DND-41 (cell line): Measurements from ENCODE around the gene THYN1.

Source experiments
- ATAC-seq: fragments of 200-7000 bp; cut with Tn5 transposase; 3 replicates; pipeline ENCODE4 v1.9.1; 2021; ENCODE audit warnings: low read depth; ENCODE audit not compliant: insufficient read depth
- DNase-seq: peaks from one replicate; pipeline ENCODE4 v3.0.0-alpha.2; 2020
- H2AFZ ChIP-seq: 2 replicates; pipeline ENCODE4 v1.6.0; 2012; ENCODE audit warnings: low read depth, low read length
- H3K27ac ChIP-seq: 2 replicates; pipeline ENCODE4 v1.5.1; 2012; ENCODE audit warnings: low read length, inconsistent platforms
- H3K27me3 ChIP-seq: fragments of 200-600 bp; sonication (generic); 2 replicates; pipeline ENCODE4 v1.6.0; 2012; ENCODE audit warnings: low read length, mild to moderate bottlenecking, inconsistent platforms; ENCODE audit not compliant: insufficient read depth, poor library complexity
- H3K36me3 ChIP-seq: 2 replicates; pipeline ENCODE4 v1.5.1; 2012; ENCODE audit warnings: low read length, inconsistent platforms; ENCODE audit not compliant: insufficient read depth
- H3K4me1 ChIP-seq: 2 replicates; pipeline ENCODE4 v1.5.1; 2012; ENCODE audit warnings: mild to moderate bottlenecking, low read length; ENCODE audit not compliant: insufficient read depth
- H3K4me2 ChIP-seq: 2 replicates; pipeline ENCODE4 v1.6.0; 2012; ENCODE audit warnings: mild to moderate bottlenecking, moderate library complexity, low read length, inconsistent platforms; ENCODE audit not compliant: insufficient read depth
- H3K4me3 ChIP-seq, 2 experiments: fragments of 200-600 bp in 1 of 2; shearing (Covaris generic) in 1 of 2; 2 replicates each; pipeline ENCODE4 v1.5.1; 2012 to 2016; ENCODE audit warnings: inconsistent platforms in 2 of 2, low read length in 2 of 2, mild to moderate bottlenecking in 2 of 2, low read depth in 1 of 2, moderate library complexity in 1 of 2
- H3K79me2 ChIP-seq: 2 replicates; pipeline ENCODE4 v1.6.0; 2012; ENCODE audit warnings: low read length, inconsistent platforms; ENCODE audit not compliant: insufficient read depth
- H3K9ac ChIP-seq: 2 replicates; pipeline ENCODE4 v1.6.0; 2012; ENCODE audit warnings: low read depth, mild to moderate bottlenecking, inconsistent platforms, low read length, moderate library complexity
- H3K9me3 ChIP-seq: 2 replicates; pipeline ENCODE4 v1.5.1; 2012; ENCODE audit warnings: low read length, moderate library complexity, mild to moderate bottlenecking, inconsistent platforms; ENCODE audit not compliant: insufficient read depth, severe bottlenecking
- H4K20me1 ChIP-seq: 2 replicates; pipeline ENCODE4 v1.6.0; 2012; ENCODE audit warnings: low read length; ENCODE audit not compliant: insufficient read depth
- EZH2 ChIP-seq: IDR thresholded peaks from 3 replicates; pipeline ENCODE4 v1.6.1; 2012; ENCODE audit warnings: borderline replicate concordance, low read depth, mild to moderate bottlenecking, moderate library complexity, low read length, inconsistent platforms; ENCODE audit not compliant: severe bottlenecking
- TF ChIP-seq, protein P1 (sequence below): IDR thresholded peaks from 2 replicates; pipeline ENCODE4 v1.5.1; 2012; ENCODE audit warnings: borderline replicate concordance, low read length, moderate library complexity, mild to moderate bottlenecking; ENCODE audit not compliant: poor library complexity, severe bottlenecking; ENCODE audit errors: extremely low read depth

THYN1 gene

DNA sequence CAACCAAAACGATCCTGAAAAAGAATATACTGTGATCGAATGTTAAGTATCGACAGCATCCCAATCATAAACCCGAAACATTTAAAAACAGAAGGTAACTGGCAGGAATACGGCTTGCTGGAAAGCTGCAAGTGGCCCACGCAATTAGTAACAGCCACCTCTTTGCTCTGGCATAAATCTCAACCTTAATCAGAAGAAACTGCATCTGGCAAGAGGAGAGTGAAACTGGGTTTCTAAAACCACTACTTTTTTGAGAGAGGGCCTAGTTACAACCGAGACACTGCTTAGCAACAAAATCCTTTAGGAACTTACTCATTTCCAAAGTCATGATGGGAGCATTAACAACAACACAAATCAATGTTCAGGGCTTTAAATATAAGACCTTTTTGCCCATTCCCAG lies 37.3 kb downstream of the THYN1 start:
- no peak overlapping the region for H2AFZ ChIP-seq
- no peak for ATAC-seq
- H3K79me2 ChIP-seq = peaks cover 100% of the 10 kb centered on the region
- H3K36me3 ChIP-seq = peaks cover 98% of the 10 kb centered on the region
- H3K27me3 ChIP-seq = no peaks in the 10 kb centered on the region
- H3K9ac ChIP-seq = no peak overlapping the region
- DNase-seq = no peak
- H3K4me3 ChIP-seq = no peak overlapping the region
- H3K9me3 ChIP-seq = no peaks in the 10 kb centered on the region
- peak overlapping the region; percentile 23; the same call in 1 of the 2 replicates for H3K4me2 ChIP-seq
- no peak for TF ChIP-seq EZH2
- TF ChIP-seq, protein P1, sequence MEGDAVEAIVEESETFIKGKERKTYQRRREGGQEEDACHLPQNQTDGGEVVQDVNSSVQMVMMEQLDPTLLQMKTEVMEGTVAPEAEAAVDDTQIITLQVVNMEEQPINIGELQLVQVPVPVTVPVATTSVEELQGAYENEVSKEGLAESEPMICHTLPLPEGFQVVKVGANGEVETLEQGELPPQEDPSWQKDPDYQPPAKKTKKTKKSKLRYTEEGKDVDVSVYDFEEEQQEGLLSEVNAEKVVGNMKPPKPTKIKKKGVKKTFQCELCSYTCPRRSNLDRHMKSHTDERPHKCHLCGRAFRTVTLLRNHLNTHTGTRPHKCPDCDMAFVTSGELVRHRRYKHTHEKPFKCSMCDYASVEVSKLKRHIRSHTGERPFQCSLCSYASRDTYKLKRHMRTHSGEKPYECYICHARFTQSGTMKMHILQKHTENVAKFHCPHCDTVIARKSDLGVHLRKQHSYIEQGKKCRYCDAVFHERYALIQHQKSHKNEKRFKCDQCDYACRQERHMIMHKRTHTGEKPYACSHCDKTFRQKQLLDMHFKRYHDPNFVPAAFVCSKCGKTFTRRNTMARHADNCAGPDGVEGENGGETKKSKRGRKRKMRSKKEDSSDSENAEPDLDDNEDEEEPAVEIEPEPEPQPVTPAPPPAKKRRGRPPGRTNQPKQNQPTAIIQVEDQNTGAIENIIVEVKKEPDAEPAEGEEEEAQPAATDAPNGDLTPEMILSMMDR = no peak
- peaks cover 75% of the 10 kb centered on the region for H4K20me1 ChIP-seq
- peaks cover 41% of the 10 kb centered on the region for H3K4me1 ChIP-seq
- H3K27ac ChIP-seq = no peak overlapping the region; the same call in 1 of the 2 replicates

DNA sequence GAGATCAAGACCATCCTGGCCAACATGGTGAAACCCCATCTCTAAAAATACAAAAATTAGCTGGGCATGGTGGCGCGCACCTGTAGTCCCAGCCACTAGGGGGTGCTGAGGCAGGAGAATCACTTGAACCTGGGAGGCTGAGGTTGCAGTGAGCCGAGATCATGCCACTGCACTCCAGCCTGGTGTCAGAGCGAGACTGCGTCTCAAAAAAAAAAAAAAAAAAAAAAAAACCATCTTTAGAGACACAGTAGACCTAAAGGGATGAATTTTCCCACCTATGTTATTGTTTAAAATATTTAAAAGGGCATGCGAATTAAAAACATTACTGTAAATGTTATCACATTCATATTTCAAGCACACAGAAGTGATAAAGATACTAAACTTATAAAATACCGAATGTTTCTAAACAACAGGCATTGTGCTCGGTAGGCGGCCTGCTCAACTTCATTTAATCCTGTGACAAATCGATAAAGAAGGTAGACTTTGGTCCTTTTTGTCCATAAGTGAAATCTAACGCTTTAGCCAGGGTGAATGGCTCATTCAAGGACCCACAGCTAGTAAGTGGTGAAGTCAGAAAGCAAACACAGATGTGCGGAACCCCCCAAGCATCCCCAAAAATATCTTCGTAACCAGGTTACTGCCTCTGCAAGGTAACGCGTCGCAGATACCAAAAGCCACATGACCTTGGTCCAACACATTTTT lies 45.5 kb downstream of the THYN1 start:
- Histone ChIP-seq H4K20me1 (peaks cover 33% of the 10 kb centered on the region), H3K36me3 (peaks cover 100% of the 10 kb centered on the region), H3K79me2 (peaks cover 55% of the 10 kb centered on the region), H3K4me2 (no peak overlapping the region), H3K27ac (no peak overlapping the region), H3K4me3 (no peak overlapping the region), H3K27me3 (no peaks in the 10 kb centered on the region), H3K9me3 (no peaks in the 10 kb centered on the region), H3K4me1 (no peaks in the 10 kb centered on the region), H3K9ac (no peak overlapping the region), H2AFZ (no peak overlapping the region)
- TF ChIP-seq, protein P1 = peak; percentile 61
- no peak for TF ChIP-seq EZH2
- ATAC-seq (peak; percentile 63; the same call in 1 of the 3 replicates), DNase-seq (peak; percentile 70)

DNA sequence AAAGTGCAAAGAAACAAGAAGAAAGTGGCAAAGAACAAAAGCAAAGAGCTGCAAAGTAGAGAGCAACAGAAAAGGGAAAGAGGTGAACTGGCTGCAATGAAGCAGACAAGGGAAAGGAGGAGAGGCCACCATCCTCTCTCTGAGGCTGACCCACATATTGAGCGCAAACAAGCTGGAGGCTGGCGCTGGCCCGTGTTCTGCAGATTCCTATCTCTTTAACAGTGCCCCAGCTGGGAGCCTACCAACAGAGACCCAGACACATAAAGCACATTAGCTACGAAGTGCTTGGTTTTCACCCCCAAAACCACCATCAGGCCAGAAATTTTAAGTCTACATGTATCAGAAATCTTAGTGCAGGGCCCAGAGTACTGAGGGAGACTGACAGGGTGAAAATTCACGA lies 47.0 kb downstream of the THYN1 start:
- no peak overlapping the region for H3K27ac ChIP-seq
- no peak overlapping the region for H3K4me3 ChIP-seq
- TF ChIP-seq, protein P1 = no peak
- no peak for TF ChIP-seq EZH2
- DNase-seq (no peak), ATAC-seq (no peak)
- no peaks in the 10 kb centered on the region for H3K4me1 ChIP-seq
- H4K20me1 ChIP-seq = peaks cover 25% of the 10 kb centered on the region
- no peak overlapping the region for H2AFZ ChIP-seq
- peaks cover 100% of the 10 kb centered on the region for H3K36me3 ChIP-seq
- no peaks in the 10 kb centered on the region for H3K9me3 ChIP-seq
- H3K4me2 ChIP-seq = no peak overlapping the region
- H3K9ac ChIP-seq = no peak overlapping the region
- H3K79me2 ChIP-seq = peaks cover 42% of the 10 kb centered on the region
- no peaks in the 10 kb centered on the region for H3K27me3 ChIP-seq

DNA sequence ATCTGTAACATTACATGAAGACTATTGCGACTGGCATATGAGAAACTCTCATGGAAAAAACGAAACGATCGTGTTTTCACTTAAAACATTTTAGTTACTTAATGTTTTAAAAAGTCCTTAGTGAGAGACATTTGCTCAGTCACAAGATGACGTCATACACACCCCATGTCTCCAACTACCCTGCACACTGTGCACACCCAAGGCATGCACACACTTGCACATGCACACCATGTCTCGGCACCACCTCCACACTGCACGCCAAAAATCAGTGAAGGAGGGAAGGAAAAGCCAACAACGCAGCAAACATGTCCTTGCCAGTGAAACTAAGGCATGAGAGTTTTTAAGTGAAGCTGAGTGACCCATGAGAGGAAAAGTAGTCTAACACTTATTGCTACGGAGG lies 47.4 kb downstream of the THYN1 start:
- H2AFZ ChIP-seq = no peak overlapping the region
- no peak overlapping the region for H3K9ac ChIP-seq
- no peak overlapping the region for H3K27ac ChIP-seq
- H3K27me3 ChIP-seq = no peaks in the 10 kb centered on the region
- ATAC-seq = no peak
- H3K4me2 ChIP-seq = no peak overlapping the region
- no peaks in the 10 kb centered on the region for H3K4me1 ChIP-seq
- peaks cover 38% of the 10 kb centered on the region for H3K79me2 ChIP-seq
- no peaks in the 10 kb centered on the region for H3K9me3 ChIP-seq
- no peak overlapping the region for H3K4me3 ChIP-seq
- H4K20me1 ChIP-seq = peaks cover 20% of the 10 kb centered on the region
- peaks cover 100% of the 10 kb centered on the region for H3K36me3 ChIP-seq
- TF ChIP-seq, protein P1 = no peak
- TF ChIP-seq EZH2 = no peak
- DNase-seq = no peak
